SH-SY5Y (cell line): ENCODE results near the gene MAN1C1.

ENCODE experiments used
- GATA2 ChIP-seq: IDR thresholded peaks from 2 replicates; pipeline ENCODE4 v1.6.1; 2011; ENCODE audit warnings: mild to moderate bottlenecking, low read depth, low read length
- GATA3 ChIP-seq: IDR thresholded peaks from 2 replicates; pipeline ENCODE4 v1.6.1; 2011; ENCODE audit warnings: low read depth, mild to moderate bottlenecking, low read length, moderate library complexity

- no peak for TF ChIP-seq GATA2
- no peak for TF ChIP-seq GATA3
These were observed 125.7 kb downstream of the MAN1C1 start for GRCh38 chr1:25742316-25742715.
